Measurements from ENCODE around the gene RIMKLA. TPM values are rescaled to one million over a fixed set of nuclear protein-coding genes. Genes with fewer than 3 reads are reported as not detected.

Gene RIMKLA
- total and polyA plus RNA-seq, 2 of the 13 experiments (the other 11 are each of a cell fraction or from before 2014, with no cell fraction given): 2.5 to 3.8 TPM

DNA sequence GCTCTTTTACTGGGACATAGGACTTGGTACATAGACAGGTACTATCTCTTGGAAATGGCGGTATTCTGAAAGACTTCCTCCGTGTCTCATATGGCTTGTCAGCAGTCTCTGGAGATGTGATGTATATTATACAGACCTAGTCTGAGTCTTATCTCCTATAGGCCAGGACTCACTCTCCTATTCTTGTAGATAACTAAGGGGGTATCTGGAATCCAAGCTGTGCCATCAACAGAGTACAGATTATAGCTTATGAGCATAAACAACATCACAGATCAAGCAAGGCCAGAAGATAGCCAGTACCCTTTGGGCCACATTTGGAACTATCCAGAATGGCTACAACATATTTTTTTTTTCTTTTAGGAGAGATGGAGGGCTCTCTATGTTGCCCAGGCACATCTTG, 16.1 kb upstream of the RIMKLA start (continued):
- TF ChIP-seq ZNF407 (CRISPR knock-in tag; IDR thresholded peaks at IDR 0.05; ENCODE audit: not compliant biosample characterization): no peak
- no peak for TF ChIP-seq CEBPB (IDR thresholded peaks at IDR 0.05; ENCODE audit: borderline replicate concordance, low read depth, low read length)
- TF ChIP-seq KDM5B (CRISPR knock-in tag; IDR thresholded peaks at IDR 0.05; ENCODE audit: borderline replicate concordance): no peak
- no peak for TF ChIP-seq GZF1 (CRISPR knock-in tag; IDR thresholded peaks at IDR 0.05)
- no peak for TF ChIP-seq ZNF160 (CRISPR knock-in tag; IDR thresholded peaks at IDR 0.05)
- TF ChIP-seq NCOA2 (CRISPR knock-in tag; IDR thresholded peaks at IDR 0.05): no peak
- no peak for TF ChIP-seq DMTF1 (CRISPR knock-in tag; IDR thresholded peaks at IDR 0.05)

Data from HepG2 (cell line).